Ovary (tissue), 3 donors: ENCODE results near the gene C9orf50.

Experiments used
- POLR2A ChIP-seq: fragments of 450-650 bp; IDR thresholded peaks from one replicate; pipeline ENCODE4 v1.6.1; 2017; ENCODE audit warnings: antibody characterized with exemption, mild to moderate bottlenecking, moderate library complexity
- TF ChIP-seq, protein P1 (sequence below), 3 donors: fragments of 450-650 bp in 2 of 3; fragments of 200-600 bp in 1 of 3; IDR thresholded peaks; one replicate each; pipeline versions ENCODE4 v1.5.1 to v1.8.0; 2016 to 2022; ENCODE audit warnings: antibody characterized with exemption in 3 of 3, mild to moderate bottlenecking in 1 of 3
- donor health status: DM: no; HTN: no; CAD: no.

DNA sequence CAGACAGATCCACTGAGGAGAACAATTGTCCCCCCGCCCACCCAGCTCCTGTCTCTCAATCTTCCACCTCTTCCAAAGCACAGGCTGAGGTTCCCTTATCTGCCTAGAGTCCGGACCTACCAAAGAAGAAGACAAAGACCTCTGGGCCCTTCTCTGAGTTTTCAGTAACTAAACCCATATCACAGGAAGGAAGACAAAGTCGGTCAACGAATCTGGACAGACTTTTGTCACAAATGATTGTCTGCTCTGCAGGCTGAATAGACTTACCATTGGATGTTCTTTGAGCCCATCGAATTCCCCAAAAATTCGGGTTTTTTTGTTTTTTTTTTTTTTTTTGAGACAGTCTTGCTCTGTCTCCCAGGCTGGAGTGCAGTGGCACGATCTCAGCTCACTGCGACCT, 58.0 kb downstream of the C9orf50 start:
- TF ChIP-seq, protein P1, sequence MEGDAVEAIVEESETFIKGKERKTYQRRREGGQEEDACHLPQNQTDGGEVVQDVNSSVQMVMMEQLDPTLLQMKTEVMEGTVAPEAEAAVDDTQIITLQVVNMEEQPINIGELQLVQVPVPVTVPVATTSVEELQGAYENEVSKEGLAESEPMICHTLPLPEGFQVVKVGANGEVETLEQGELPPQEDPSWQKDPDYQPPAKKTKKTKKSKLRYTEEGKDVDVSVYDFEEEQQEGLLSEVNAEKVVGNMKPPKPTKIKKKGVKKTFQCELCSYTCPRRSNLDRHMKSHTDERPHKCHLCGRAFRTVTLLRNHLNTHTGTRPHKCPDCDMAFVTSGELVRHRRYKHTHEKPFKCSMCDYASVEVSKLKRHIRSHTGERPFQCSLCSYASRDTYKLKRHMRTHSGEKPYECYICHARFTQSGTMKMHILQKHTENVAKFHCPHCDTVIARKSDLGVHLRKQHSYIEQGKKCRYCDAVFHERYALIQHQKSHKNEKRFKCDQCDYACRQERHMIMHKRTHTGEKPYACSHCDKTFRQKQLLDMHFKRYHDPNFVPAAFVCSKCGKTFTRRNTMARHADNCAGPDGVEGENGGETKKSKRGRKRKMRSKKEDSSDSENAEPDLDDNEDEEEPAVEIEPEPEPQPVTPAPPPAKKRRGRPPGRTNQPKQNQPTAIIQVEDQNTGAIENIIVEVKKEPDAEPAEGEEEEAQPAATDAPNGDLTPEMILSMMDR (IDR thresholded peaks at IDR 0.05) = no peak
- TF ChIP-seq POLR2A = no peak
